OCI-LY3 (cell line): Measurements from ENCODE around the gene SCO2.

Experiments used
- H2AFZ ChIP-seq: fragments of 200-600, 300-600 bp; shearing (Covaris generic); 2 replicates; pipeline ENCODE4 v1.6.0; 2014; ENCODE audit warnings: antibody characterized with exemption, low read depth, low read length
- H3K27ac ChIP-seq: fragments of 200-600, 300-600 bp; sonication (generic); 2 replicates; pipeline ENCODE4 v1.5.1; 2014; ENCODE audit warnings: mild to moderate bottlenecking, low read length, moderate library complexity, mixed read lengths
- H3K27me3 ChIP-seq: fragments of 200-600, 300-600 bp; sonication (generic); 2 replicates; pipeline ENCODE4 v1.6.1; 2014; ENCODE audit warnings: low read depth, low read length, mixed read lengths
- H3K36me3 ChIP-seq: fragments of 200-600, 300-600 bp; sonication (generic); replicated peaks from 2 replicates; pipeline ENCODE3; 2014; ENCODE audit warnings: low read depth, low read length, mixed read lengths
- H3K4me1 ChIP-seq: fragments of 300-600, 200-600 bp; sonication (generic); 2 replicates; pipeline ENCODE4 v1.6.1; 2014; ENCODE audit warnings: low read length, mixed read lengths
- H3K4me2 ChIP-seq: fragments of 200-600, 300-600 bp; sonication (generic); 2 replicates; pipeline ENCODE4 v1.6.1; 2014; ENCODE audit warnings: low read length, mixed read lengths
- H3K4me3 ChIP-seq: fragments of 300-600, 200-600 bp; sonication (generic); 2 replicates; pipeline ENCODE4 v1.5.1; 2014; ENCODE audit warnings: antibody characterized with exemption, mild to moderate bottlenecking, low read length, moderate library complexity
- H3K79me2 ChIP-seq: fragments of 300-600, 200-600 bp; shearing (Covaris generic); 2 replicates; pipeline ENCODE4 v1.6.1; 2014; ENCODE audit warnings: mild to moderate bottlenecking, low read length, mixed read lengths
- H3K9ac ChIP-seq: fragments of 300-600, 200-600 bp; shearing (Covaris generic); 2 replicates; pipeline ENCODE4 v1.6.0; 2014; ENCODE audit warnings: mild to moderate bottlenecking, low read length, moderate library complexity
- H3K9me3 ChIP-seq: fragments of 200-600, 300-600 bp; shearing (Covaris generic); 2 replicates; pipeline ENCODE4 v1.6.1; 2014; ENCODE audit warnings: low read length, mixed read lengths; ENCODE audit not compliant: insufficient read depth
- H4K20me1 ChIP-seq: fragments of 200-600, 300-600 bp; sonication (generic); 2 replicates; pipeline ENCODE4 v1.6.1; 2016; ENCODE audit warnings: low read length, mixed read lengths; ENCODE audit not compliant: insufficient read depth
- EZH2phosphoT487 ChIP-seq: fragments of 200-600 bp; shearing (Covaris generic); IDR thresholded peaks from 2 replicates; pipeline ENCODE4 v1.6.1; 2018; ENCODE audit warnings: antibody characterized with exemption, mixed run types, low read depth
- TF ChIP-seq, protein P1 (sequence below): fragments of 200-600, 300-600 bp; sonication (generic); IDR thresholded peaks from 2 replicates; pipeline ENCODE4 v1.5.1; 2014; ENCODE audit warnings: antibody characterized with exemption, low read length, low read depth

SCO2 gene

DNA sequence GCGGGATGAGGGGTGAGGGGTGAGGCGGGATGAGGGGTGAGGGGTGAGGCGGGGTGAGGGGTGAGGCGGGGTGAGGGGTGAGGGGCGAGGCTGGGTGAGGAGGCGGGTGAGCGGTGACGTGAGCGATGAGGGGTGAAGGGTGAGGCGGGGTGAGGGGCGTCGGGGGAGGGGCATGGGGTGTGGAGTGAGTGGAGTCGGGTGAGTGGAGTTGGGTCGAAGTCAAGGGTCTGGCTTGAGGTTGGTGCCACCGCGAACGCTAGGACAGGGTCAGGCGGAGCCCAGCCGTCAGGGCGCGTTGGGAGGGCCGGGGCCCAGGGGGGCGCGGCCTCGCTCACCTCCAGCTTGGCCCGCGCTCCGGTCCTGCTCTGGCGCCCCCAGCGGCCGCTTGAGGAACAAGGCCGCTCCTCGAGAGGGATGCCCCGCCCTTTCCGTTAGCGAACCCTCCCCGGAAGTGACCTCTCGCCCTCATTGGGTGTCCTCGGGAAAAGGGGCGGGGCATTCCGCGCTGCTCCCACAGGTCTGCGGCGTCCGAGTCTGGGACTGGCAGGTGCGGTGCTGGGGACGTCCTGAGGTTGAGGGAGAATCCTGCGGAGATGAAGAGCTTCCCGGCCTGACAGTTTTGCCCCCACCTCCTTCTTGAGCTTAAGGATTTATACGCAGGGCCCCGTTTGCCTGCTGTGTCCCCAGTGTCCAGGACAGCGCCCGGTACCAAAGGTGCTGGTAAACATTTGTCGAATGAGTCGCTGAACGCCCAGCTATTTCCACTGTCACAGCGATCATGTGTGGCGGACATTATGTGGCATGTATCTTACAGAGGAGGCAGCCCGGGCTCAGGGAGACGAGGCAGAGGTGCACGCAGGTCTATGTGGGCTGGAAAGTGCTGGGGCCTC lies 37.4 kb upstream of the SCO2 start, which contains the start of gene SYCE3:
Gene SYCE3, minus strand, starts transcription at position 397 of the 890 bp plus-strand sequence. CDS start 6,514 bp downstream, outside the sequence.
- Histone ChIP-seq H3K27me3 (no peaks in the 10 kb centered on the region), H3K27ac (no peak within 1 kb of the TSS), H3K4me2 (peak within 1 kb of the TSS; percentile 79), H3K9me3 (no peaks in the 10 kb centered on the region), H2AFZ (no peak within 1 kb of the TSS), H3K79me2 (no peaks in the 10 kb centered on the region), H3K9ac (peak within 1 kb of the TSS; percentile 61), H3K4me1 (no peaks in the 10 kb centered on the region), H3K4me3 (peak within 1 kb of the TSS; percentile 87), H4K20me1 (no peaks in the 10 kb centered on the region), H3K36me3 (no peaks in the 10 kb centered on the region)
- TF ChIP-seq, protein P1, sequence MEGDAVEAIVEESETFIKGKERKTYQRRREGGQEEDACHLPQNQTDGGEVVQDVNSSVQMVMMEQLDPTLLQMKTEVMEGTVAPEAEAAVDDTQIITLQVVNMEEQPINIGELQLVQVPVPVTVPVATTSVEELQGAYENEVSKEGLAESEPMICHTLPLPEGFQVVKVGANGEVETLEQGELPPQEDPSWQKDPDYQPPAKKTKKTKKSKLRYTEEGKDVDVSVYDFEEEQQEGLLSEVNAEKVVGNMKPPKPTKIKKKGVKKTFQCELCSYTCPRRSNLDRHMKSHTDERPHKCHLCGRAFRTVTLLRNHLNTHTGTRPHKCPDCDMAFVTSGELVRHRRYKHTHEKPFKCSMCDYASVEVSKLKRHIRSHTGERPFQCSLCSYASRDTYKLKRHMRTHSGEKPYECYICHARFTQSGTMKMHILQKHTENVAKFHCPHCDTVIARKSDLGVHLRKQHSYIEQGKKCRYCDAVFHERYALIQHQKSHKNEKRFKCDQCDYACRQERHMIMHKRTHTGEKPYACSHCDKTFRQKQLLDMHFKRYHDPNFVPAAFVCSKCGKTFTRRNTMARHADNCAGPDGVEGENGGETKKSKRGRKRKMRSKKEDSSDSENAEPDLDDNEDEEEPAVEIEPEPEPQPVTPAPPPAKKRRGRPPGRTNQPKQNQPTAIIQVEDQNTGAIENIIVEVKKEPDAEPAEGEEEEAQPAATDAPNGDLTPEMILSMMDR: peak; percentile 52
- no peak for TF ChIP-seq EZH2phosphoT487

DNA sequence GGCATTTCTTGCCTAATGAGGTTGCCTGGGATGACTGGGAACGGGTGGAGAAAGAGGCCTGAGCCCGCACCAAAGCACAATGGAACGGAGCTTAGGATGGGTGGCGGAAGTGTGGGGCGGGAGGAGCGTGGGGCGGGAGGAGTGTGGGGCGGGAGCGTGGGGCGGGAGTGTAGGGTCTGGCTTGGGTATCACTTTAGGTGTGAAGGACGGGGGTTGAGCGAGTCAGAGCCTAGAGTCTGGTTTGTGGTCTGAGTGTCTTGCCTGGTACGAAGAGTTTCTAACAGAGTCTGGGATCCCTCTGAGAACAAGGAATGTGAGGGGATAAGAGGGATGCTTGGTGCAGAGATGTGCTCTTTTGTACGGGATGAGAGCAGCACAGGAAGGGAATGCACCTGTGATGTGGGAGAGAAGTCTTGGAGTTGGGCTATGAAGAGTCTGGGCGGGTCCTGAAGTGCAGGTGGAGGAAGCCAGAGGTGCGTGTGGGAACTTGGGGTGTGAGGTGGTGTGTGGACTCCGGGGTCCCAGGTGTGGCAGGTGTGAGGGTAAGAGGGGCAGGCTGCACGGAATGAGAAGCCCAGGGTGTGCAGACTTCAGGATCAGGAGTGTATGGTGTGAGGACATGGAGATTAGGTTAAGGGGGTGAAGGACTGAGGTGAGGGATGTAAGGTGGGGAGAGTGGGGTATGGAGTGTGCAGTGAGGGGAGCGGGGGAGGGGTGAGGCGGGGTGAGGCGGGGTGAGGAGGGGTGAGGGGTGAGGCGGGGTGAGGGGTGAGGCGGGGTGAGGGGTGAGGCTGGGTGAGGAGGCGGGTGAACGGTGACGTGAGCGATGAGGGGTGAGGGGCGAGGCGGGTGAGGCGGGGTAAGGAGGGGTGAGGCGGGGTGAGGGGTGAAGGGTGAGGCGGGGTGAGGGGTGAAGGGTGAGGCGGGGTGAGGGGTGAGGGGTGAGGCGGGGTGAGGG lies 36.3 kb upstream of the SCO2 start:
- Histone ChIP-seq H2AFZ (no peak overlapping the region), H3K79me2 (no peaks in the 10 kb centered on the region), H3K4me1 (no peaks in the 10 kb centered on the region), H3K4me3 (no peak overlapping the region), H3K4me2 (no peak overlapping the region), H3K27ac (no peak overlapping the region), H3K27me3 (no peaks in the 10 kb centered on the region), H3K9ac (no peak overlapping the region), H3K9me3 (no peaks in the 10 kb centered on the region), H4K20me1 (no peaks in the 10 kb centered on the region), H3K36me3 (no peaks in the 10 kb centered on the region)
- TF ChIP-seq EZH2phosphoT487: no peak
- TF ChIP-seq, protein P1: no peak

DNA sequence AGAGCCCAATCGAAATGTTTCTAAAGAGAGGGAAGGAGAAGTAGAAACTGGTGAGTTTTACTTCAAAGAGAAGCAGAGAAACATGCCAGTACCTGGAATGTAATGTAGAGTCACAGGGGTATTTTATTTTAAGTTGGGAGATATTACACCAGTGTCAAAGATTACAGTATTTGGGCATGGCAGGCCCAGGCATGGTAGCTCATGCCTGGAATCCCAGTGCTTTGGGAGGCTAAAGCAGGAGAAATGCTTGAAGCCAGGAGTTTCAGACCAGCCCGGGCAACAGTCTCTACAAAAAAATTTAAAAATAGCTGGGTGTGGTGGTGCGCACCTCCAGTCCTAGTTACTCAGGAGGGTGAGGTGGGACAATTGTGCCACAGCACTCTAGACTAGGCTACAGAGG lies 34.6 kb upstream of the SCO2 start:
- TF ChIP-seq EZH2phosphoT487: no peak
- TF ChIP-seq, protein P1: no peak
- no peak overlapping the region for H3K4me3 ChIP-seq
- H3K4me1 ChIP-seq: no peaks in the 10 kb centered on the region

DNA sequence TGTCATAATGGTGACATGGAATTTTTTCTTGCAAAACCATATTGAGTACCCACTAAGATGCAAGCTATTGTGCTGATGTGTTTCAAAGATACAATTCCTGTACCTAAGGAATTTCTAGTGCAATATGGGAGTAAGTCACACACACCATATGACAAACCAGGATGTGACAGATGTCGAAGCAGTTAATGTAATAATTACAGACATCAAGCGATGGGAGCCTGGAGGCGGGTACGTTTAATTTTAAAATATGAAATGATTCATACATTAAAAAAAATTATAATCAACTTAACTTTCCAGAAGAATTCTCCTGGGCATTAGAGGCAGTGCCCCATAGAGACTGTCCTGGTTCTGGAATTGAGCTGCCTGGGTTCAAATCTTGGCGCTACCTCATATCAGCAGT lies 31.3 kb upstream of the SCO2 start:
- Histone ChIP-seq H3K4me2 (no peak overlapping the region), H3K27me3 (no peaks in the 10 kb centered on the region), H3K4me1 (no peaks in the 10 kb centered on the region), H3K9ac (no peak overlapping the region), H3K4me3 (no peak overlapping the region), H3K9me3 (no peaks in the 10 kb centered on the region), H3K36me3 (no peaks in the 10 kb centered on the region), H3K27ac (no peak overlapping the region), H3K79me2 (no peaks in the 10 kb centered on the region), H2AFZ (no peak overlapping the region), H4K20me1 (no peaks in the 10 kb centered on the region)
- TF ChIP-seq, protein P1: no peak
- TF ChIP-seq EZH2phosphoT487: no peak

More for the DNA sequence above, 34.6 kb upstream of the SCO2 start:
- H2AFZ ChIP-seq: no peak overlapping the region
- no peak overlapping the region for H3K27ac ChIP-seq
- H3K36me3 ChIP-seq: no peaks in the 10 kb centered on the region
- H3K4me2 ChIP-seq: no peak overlapping the region
- no peaks in the 10 kb centered on the region for H3K9me3 ChIP-seq
- H3K27me3 ChIP-seq: no peaks in the 10 kb centered on the region
- H4K20me1 ChIP-seq: no peaks in the 10 kb centered on the region
- H3K9ac ChIP-seq: no peak overlapping the region
- no peaks in the 10 kb centered on the region for H3K79me2 ChIP-seq
